ENCODE data around the gene SPON2. TPM values are rescaled to one million over a fixed set of nuclear protein-coding genes. Genes with fewer than 3 reads are reported as not detected.

The SPON2 gene
- total RNA-seq, 1 donor from 2014 or later = 36.6 TPM

DNA sequence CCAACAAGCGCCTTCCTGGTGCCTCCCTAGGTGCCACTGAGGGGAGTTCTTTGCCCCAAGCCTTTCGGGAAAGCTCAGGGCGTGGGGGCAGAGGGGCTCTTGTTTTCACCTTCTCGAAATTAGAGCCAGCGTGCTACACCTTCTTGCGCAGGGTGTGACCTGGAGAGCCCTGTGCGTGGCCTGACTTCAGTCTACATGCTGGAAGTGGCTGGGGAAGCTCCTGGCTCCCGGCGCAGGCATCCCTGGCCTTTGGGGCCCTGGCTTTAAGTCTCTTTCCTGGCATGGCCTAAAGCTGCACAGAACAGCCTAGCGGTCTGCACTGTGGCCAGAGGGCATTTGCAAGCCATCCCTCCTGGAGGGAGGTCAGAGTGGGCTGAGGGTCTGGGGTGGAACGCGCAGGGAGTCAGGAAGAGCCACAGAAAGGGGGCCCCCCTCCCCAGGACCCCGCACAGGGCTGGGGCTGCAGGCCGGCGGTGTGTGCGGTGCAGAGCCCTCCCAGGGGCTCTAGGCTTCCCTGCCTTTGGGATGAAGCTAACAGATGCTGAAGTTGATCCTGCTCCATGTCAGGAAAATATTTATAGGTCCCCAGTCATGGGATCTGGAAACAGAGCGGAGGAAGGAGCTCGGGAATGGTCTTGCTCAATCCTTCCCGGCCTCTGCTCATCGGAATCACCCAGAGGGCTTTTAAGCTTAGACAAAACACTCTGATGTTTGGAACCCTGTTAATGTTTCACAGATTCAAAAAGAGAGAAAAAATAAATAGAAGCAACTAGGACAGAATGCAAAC, 781 bp upstream of the SPON2 start:
- no peak for DNase-seq (ENCODE audit: low spot score)

DNA sequence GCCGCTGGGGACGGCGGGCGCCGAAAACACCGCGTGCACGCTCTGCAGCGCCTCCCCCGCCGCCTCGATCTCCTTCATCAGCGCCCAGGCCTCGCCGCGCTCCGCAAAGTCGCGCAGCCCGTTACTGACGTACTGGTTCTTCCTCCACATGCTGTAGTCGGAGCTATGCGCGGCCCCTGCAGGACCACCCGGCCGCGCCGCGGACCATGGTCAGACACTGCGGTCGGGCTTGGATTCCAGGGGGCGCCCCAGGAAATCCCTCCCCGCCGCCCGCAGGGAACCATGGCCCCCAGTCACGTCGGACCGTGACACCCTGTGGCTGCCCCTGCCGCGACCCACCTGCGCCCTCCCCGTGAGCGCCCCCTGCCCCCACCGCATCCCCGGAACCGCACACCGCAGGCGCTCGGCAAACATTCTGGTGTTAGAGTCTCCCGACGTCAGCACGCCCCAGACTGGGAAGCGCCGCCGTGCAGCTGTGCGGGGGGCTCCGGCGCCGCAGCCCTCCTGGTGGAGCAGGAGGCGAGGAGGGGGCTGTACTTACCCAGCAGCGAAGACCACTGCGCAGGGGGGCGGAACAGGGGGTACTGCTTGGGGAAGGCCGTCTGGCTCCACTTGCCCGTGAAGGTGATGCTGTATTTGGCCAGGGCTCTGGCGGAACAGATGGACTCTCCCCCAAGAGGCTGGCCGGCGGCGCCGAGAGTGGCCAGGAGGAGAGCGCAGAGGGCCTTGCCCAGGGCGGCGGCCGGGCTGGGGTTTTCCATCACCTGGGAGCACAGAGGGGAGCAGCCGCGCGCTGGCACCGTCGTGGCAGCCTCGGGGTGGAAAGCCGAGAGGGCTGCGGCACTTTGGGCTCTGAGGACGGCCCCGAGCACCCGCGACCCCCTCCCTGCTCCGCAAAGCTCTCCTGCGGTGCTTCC, 814 bp downstream of the SPON2 start:
- no peak for DNase-seq (ENCODE audit: low spot score)

DNA sequence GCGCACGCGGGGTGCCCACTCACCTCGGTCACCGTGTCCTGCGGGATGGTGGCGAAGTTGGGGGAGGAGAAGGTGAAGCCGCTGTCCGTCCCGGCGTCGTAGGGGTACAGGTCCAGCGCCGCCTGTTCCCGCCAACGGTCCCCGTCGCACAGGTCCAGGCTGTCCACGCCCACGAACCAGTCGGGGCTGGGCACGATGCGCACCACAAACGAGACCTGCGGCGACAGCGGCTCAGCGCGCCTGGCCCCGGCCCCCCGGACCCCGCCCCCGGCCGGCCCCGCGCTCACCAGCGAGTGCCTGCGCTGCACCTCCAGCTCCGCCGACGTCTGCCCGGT, 1.4 kb downstream of the SPON2 start:
- DNase-seq (ENCODE audit: low spot score) = no peak

DNA sequence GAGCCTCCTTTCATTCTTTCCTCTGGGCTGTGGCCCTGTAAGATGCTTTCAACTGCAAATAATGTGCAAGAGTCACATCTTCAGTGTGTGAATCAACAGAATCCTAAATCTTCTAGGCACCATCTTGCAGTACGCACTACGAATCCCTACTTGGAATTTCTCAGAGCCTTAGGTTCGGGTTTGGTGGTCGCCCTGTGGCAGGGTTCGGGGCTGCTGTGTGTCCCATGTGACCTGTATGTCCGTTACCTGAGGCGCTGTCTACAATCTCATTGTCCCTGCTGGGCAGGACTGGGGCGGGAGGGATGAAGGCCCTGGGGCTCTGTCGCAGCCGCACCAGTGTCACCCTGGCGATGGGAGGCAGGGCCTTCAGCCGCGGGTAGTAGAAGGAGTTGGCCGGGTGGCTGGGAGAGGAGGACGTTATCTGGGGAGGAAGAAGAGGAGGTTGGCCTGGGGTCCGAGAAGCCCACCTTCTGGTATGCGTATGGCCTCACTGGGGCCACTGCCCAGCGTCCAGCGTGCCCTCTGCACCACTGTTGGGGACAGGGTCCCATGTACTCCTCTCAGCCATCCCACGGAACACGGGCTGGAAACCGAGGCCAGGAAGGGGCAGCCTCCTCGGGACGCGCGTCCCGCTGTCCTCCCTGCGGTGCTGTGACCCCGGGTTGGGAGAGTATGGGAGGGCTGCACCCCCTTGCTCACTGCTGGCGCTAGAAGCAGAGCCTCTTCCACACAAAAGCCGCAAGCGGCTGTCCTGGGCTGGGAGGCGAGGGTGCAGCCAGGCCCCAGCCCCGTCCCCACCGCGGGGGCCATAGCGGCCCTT, 2.0 kb downstream of the SPON2 start:
- no peak for DNase-seq (ENCODE audit: low spot score)

DNA sequence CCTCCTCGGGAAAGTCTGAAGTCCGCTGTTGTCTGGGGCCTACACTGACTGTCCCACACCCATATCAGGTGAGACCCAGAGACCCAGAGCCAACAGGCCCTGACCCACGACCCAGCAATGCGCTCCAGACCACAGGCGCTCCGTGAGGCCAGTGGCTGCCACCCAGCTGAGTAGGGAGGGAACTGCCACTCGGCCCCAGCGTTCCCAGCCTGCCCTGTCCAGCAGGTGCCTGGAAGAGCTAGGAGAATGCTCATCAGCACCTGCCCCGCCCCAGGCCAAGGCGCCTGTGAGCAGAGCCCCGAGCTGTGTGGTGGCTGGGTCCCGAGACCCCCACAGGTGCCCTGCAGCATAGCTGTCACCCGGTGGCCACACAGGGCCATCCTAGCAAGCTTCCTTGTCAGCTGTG, 2.7 kb downstream of the SPON2 start:
- no peak for DNase-seq (ENCODE audit: low spot score)

DNA sequence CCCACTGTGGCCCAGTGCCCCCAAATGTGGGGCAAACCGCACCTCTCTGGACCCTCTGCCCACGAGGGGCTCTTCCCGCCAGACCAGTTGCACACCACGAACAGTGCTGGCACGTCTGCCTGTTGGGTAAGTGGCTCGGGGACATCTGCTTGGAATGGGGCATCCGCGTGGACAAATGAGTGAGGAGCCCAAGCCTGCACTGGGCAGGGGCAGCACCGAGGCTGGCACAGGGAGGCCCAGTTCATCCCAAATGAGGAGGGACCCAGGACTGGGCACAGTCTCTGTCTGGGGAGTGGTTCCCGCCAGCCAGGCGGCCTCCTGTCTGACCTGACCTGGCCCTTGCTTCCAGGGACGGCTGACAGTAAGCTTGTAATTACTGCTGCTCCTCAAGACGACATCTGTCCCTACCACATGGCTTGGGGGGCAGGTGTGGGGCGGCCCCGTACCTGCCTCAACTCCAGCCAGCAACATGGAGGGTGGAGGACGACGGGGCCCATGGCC, 3.2 kb downstream of the SPON2 start:
- no peak for DNase-seq (ENCODE audit: low spot score)

DNA sequence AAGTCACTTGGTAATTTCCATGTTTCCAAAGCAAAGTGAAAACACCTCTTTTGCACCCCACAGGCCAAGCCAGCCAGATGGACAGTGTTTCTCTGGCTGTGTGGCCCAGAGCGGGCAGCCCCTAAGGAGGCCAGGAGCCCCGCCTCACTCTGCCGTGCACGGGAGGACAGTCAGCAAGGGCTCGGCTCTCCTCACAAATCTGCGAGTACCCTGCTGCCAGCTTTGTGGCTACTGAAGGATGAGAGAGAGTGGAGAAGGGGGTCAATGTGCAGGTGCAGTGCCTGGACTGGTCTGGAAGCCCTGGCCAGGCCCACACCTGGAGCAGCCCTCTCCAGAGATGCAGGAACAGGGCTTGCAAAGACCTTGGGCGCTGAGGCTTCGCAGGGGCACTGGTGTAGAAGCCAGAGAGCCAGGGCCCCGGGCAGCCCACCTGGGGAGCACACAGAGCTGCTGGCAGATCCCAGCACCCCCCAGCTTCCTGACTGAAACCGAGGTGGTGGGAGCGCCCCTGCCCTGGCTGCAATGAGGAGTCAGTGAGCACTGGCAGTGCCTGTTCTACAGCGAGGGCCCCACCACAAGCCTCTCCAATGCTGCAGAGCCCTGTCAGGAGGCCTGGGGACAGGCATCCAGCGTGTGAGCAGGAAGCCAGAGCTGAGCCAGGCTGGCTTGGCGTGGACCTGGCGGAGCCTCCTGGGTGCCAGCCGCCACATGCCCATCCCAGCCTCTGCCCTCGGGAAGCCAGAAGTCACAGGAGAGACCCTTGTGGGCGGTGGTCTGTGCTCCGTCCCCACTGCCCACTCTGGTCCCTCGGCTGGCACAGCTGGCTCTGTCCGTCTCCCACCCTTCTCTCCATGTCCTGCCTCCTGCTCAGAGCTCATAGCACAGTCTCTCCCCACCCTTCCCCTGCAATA, 3.9 kb downstream of the SPON2 start:
- no peak for DNase-seq (ENCODE audit: low spot score)

DNA sequence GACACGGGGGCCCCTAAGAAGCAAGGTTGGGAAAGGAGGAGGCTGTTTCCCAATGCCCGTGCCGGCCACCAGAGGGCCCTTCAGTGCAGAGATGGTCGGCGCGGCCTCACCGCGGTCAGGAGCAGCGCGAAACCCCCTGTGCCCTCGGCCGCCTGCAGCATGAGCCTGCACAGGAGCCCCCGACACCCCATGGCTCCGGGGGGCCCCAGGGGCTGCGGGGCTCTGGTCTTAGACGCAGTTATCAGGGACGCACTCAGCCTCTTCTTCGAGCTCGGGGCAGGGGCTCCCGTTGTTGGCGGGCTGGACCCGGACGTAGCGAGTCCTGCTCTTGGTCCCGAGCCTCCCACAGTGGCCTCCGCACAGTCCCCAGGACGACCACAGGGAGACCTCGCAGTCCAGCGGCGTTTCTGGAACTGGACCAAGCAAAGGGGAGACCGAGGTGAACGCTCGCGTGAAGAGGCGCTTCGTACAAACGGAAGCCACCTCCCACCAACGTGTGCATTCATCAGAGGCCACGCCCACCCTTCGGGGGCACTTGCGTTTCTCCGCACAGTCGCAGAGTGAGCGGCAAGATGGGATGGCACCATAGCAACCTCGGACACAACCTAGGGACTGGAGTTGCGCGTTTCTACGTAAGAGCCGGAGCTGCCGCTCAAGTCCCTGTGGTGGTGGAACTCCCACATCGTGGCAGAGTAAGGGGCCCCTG, 5.0 kb downstream of the SPON2 start:
- peak; percentile 76 for DNase-seq (ENCODE audit: low spot score)

DNA sequence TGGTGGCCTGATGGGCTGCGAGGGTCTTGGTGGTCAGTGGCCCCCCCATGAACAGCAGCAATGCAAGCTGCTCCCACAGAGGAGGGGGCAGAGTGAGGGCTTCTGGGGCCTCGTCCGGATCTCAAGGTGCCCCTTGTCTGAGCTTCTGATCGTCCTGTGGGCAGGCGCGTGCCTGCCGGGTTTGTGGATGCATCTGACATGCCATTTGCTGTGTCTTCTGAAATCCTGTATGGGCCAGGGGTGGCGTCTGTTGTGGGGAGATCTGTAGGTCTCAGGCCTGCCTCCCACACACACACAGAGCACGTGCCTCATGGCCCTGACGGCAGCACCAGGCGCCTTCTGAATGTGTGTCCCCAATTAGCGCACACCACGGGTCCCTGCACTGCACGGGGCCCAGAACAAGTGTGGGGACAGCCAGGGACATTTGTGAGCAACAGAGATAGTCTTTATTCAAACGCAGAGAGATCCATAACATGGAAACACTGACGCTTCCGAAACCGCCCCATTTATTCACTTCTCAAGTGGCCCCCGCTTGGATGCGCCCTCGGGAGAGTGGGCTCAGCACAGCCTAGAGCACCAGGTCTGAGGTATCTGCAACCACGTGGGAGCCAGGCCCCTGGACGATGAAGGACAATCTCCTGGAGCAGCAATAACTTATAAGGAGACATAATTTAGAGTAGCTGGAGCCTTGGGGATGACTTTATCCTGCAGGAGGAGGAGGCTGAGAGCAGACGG, 5.7 kb downstream of the SPON2 start:
- no peak for DNase-seq (ENCODE audit: low spot score)

DNA sequence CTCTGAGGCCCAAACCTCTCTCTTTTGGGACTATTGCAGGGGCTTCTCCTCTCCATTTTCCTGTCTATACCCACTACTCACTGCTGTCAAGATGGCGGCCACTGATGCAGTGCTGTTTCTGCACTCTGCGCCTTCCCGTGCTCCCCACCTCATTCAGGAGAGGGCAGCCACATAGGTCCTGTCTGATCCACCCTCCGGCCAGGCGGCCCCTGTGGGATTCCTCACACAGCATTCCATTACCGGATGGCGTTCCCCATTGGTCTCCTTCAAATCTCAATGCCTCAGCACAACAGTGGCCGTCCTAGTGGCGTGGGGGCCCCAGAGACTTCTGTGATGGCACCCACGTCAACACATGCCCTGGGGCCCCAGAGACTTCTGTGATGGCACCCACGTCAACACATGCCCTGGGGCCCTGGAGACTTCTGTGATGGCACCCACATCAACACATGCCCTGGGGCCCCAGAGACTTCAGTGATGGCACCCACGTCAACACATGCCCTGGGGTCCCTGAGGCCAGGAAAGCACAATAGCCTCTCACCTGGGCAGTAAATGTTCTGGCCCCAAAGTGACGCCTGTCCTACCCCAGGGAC, 7.3 kb downstream of the SPON2 start:
- no peak for DNase-seq (ENCODE audit: low spot score)

DNA sequence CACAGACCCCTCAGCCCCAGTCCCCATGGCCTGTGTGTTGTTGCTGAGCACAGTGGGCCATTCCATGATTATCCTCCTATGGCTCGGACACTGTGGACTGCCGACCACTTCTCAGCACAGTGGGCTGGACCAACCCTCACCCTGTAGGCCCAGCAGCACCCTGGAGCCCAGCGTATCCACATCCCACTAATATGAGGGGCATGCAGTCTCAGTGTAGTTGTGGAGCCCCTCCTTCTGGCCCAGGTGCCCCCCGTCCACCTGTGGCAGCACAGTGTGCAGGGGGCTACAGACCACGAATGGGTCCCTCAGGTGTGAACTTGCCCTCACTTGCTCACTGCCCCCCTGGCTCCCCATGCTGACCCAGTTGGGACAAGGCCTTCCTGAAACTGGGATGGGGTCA, 7.9 kb downstream of the SPON2 start:
- DNase-seq (ENCODE audit: low spot score) = no peak

DNA sequence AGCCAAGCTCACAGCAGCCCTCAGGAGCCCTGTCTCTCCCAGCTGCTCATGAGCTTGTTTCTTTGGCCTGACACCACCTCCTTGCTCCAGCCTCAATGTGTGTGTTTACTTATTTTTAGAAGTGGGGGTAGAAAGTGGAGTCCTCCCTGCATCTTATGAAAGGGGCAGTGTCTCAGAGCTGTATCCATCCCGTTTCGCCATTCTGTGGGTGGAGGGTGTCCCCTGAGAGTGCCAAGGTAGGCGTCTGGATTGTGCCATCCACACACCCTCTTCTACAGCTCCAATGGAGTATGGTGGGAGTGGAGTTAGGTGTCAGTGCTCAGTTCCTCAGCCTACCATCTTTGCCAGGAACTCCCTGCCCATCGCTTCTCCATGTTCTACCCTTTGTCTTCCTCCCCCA, 8.3 kb downstream of the SPON2 start:
- no peak for DNase-seq (ENCODE audit: low spot score)

DNA sequence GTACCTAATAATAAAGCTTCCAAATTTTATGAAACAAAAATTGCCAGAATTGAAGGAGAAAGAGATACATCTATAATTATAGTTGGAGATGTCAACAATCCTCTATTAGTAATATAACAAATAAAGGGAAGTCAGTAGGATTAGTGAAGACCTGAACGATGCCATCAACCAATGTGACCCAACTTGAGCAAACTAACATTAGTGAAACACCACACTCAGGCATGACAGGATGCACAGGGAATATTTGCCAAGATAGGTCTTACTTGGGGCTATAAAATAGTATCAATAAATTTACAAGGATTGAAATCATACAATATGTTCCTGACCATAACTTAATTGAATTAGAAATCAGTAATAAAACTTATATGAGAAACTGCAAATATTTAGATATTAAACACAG, 12.0 kb downstream of the SPON2 start:
- DNase-seq (ENCODE audit: low spot score) = no peak

DNA sequence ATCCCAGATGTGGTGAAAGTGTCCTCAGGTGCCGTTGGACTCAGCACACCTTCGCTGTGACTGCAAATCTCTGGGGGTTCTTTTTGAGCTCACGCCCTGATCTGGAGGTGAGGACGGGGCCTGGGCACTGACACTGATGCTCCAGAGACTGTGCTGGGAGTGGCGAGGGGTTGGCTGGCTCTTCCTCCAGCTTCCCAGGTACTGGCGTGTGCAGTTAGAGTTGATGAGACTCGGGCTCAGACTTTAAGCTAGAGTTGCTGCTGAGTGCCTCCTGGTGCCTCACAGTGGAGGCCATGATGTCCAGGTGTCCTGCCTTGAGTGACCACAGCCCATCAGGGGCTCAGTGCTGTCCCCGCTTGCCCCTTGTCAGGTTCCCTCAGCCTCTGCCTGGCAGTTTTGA, 16.3 kb downstream of the SPON2 start:
- no peak for DNase-seq (ENCODE audit: low spot score)

DNA sequence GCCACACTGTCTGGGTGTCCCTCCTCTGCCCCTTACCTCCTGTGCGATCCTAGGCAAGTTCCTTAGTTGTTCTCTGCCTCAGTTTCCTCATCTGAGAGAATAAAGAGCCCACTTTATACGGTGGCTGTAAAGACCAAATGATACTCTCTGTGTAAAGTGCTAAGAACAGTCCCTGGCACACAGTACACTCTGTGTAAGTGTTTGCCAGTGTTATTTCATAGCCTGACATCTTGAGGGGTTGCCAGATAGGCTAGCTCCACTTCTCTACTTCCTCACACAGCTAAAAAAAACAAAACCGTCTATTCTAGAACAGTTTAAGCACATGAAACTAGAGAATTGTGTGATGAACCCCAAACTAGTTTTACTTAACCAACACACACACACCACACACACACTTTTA, 17.1 kb downstream of the SPON2 start:
- no peak for DNase-seq (ENCODE audit: low spot score)

DNA sequence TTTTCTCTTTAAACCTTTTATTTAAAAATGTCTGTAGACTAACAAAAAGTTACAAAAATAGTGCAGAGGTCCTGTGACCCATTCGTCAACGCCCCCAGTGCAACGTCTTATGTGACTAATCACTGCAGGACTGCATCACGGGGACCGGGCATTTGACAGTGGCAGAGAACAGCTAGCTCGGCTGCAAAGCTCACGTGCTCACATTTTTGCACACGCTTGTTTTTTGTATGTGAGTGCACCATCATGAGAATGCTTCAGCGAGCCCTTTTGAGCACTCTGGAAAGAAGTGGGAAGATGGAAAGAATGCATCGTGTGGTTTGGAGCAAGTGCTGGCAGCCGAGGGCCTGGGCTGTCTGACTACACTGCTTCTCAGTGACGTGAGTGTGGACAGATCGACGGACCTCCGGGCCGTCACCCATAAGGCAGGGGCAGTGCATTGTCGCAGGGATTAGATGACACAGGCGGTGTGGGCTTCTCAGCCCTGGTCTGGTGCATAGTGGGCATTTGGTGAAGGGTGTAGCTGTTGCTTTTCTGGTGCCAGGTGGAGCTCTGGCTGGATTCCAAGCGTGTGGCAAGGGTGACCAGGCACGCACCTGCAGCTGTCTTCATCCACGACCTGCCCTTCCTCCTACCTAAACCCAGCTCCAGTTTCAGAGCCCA, 17.7 kb downstream of the SPON2 start:
- DNase-seq (ENCODE audit: low spot score) = no peak

DNA sequence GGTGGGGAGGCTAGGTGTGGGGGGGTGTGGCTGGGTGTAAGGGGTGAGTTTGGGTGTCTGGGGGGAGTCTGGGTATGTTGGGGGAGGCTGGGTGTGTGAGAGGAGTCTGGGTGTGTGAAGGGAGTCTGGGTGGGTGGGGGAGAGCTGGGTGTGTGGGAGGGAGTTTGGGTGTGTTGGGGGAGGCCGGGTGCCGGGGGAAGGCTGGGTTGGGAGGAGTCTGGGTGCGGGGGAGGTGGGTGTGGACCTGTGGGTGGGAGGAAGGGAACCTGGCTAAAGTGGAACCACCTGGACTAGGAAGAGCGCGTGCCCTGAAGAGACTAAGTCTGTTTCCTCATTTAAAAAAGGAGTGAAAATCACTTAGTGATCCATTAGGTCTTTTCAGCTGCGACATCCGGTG, 18.3 kb downstream of the SPON2 start:
- no peak for DNase-seq (ENCODE audit: low spot score)

DNA sequence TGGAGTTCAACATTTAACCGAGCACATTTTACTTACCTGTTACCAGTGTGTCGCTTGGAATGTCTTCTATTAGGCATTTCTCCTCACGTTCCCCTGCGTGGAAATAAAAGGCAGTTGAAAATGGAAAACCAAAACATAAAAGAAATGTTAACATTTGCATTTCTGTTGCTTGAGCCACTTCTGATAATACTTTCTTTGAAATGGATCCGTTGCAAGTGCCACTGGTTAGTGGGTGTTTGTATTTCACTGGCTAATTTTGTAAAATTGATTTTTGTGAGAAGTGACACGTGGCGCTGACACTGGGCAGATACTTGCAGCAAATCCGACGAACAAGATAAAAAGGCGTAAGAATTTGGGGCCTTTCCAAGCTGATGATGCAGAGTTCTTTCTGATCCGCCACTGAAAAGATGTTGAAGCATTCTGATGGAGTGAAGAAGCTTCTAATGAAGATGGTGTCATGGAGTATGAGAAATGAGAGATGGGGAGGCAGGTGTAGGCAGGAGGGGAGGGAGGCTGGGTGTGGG, 18.8 kb downstream of the SPON2 start:
- no peak for DNase-seq (ENCODE audit: low spot score)

DNA sequence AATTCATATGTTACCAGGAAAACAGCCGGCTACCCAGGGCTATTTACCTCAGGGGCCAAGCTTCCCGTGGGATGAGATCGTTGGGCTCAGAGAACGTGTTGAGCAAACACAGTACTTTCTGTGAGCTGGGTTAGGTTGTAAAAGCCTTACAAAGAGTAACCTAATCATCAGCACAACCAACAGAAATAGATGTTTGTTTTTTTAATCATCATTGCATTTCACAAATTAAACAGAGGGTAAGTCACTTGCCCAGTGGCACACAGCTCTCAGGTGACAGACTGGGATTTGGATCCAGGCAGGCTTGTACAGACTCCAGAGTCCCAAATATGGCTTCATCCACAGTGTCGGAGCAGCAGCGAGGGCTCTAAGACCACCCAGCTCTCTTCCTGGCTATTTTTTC, 20.1 kb downstream of the SPON2 start:
- no peak for DNase-seq (ENCODE audit: low spot score)
